Esophagus squamous epithelium (tissue), 5 donors: ENCODE results near the gene PACS2. TPM values are rescaled to one million over a fixed set of nuclear protein-coding genes. Genes with fewer than 3 reads are reported as not detected.

Experiments used
- DNase-seq: peaks from one replicate; lab custom pipeline; 2025; lab: John Stamatoyannopoulos, UW
- H3K27ac ChIP-seq, 4 donors: fragments of 200-600 bp; sonication (generic); one replicate each; pipeline ENCODE4 v1.5.1; 2016 to 2019; ENCODE audit warnings: mild to moderate bottlenecking in 1 of 4
- H3K27me3 ChIP-seq, 4 donors: fragments of 200-600 bp; sonication (generic); 1 replicate in 3 of 4; 2 replicates in 1 of 4; pipeline versions ENCODE4 v1.5.1 to v1.6.0; 2017 to 2021; ENCODE audit warnings: antibody characterized with exemption in 1 of 4
- H3K36me3 ChIP-seq, 3 donors: fragments of 200-600 bp; sonication (generic); one replicate each; pipeline ENCODE4 v1.5.1; 2016 to 2019
- H3K4me1 ChIP-seq, 3 donors: fragments of 200-600 bp; sonication (generic); one replicate each; pipeline ENCODE4 v1.5.1; 2017 to 2019
- H3K4me3 ChIP-seq, 4 donors: fragments of 200-600 bp; sonication (generic); 1 replicate in 3 of 4; 2 replicates in 1 of 4; pipeline ENCODE4 v1.5.1; 2016 to 2019; ENCODE audit warnings: mild to moderate bottlenecking in 2 of 4, moderate library complexity in 1 of 4
- H3K9me3 ChIP-seq, 3 donors: fragments of 200-600 bp; sonication (generic); one replicate each; pipeline ENCODE4 v1.5.1; 2016 to 2019
- CTCF ChIP-seq, 6 experiments: fragments of 450-650 bp in 4 of 6; fragments of 200-600 bp in 2 of 6; sonication (generic) in 2 of 6; IDR thresholded peaks; one replicate each; pipeline ENCODE4 v1.5.1; 2016 to 2019; ENCODE audit warnings: antibody characterized with exemption in 6 of 6, mild to moderate bottlenecking in 4 of 6, moderate library complexity in 4 of 6
- POLR2A ChIP-seq, 4 donors: fragments of 450-650 bp; IDR thresholded peaks; one replicate each; pipeline ENCODE4 v1.6.1; 2017; ENCODE audit warnings: antibody characterized with exemption in 4 of 4, mild to moderate bottlenecking in 4 of 4, moderate library complexity in 3 of 4
- WGBS, 2 donors: methylation state at CpG; one replicate each; pipeline ENCODE4 v1.1.5; 2018; 5-methylcytosine and 5-hydroxymethylcytosine counted together
- intact Hi-C: fragments of 100-400 bp; cut with DNase I; formaldehyde crosslinking; loops from one replicate; pipeline ENCODE4 v1.15.0; 2022
- total RNA-seq, 4 donors: library from RNA; depleted of rRNA; stranded (reverse); fragments of >200 nt; gene quantifications; one replicate each; pipeline ENCODE4 v1.1.0, GENCODE V29; 2016
- donor health status: DM: yes; HTN: yes; CAD: no.

The PACS2 gene
- total RNA-seq, 4 donors from 2014 or later = 20.2 to 42.3 (median 30.9) TPM

- WGBS, 2 donors = 90 to 92% methylated on average over 4 to 11 of the region's 33 CpGs
- no peak for DNase-seq
- H3K4me1 ChIP-seq = peaks cover 8 to 67% (median 15%) of the 10 kb centered on the region in 3 donors
- no peak for TF ChIP-seq POLR2A (IDR thresholded peaks at IDR 0.05)
- TF ChIP-seq CTCF (IDR thresholded peaks at IDR 0.05) = no peak
- no peak overlapping the region for H3K4me3 ChIP-seq
- no peaks in the 10 kb centered on the region for H3K27me3 ChIP-seq
- H3K36me3 ChIP-seq = no peaks in the 10 kb centered on the region
- intact Hi-C loops = loop anchor here (5.0 kb wide), 1 partner anchor 54 kb away; no protein-coding TSS in a partner anchor
- H3K27ac ChIP-seq = no peak overlapping the region
- H3K9me3 ChIP-seq = no peaks in the 10 kb centered on the region
Observed at GRCh38 chr14:105335735-105336476, 21.4 kb downstream of the PACS2 start.

GRCh38 chr14:105336477-105337287, 22.1 kb downstream of the PACS2 start:
- no peak for TF ChIP-seq CTCF (IDR thresholded peaks at IDR 0.05)
- TF ChIP-seq POLR2A (IDR thresholded peaks at IDR 0.05) = no peak
- intact Hi-C loops = loop anchor here (5.0 kb wide), 1 partner anchor 54 kb away; no protein-coding TSS in a partner anchor
- no peak for DNase-seq
- no peak overlapping the region for H3K4me3 ChIP-seq
- H3K36me3 ChIP-seq = no peaks in the 10 kb centered on the region
- H3K4me1 ChIP-seq = peaks cover 8 to 69% (median 18%) of the 10 kb centered on the region in 3 donors
- no peaks in the 10 kb centered on the region for H3K27me3 ChIP-seq
- no peaks in the 10 kb centered on the region for H3K9me3 ChIP-seq
- H3K27ac ChIP-seq = no peak overlapping the region
- WGBS, 2 donors = 91 to 100% methylated on average over 8 to 18 of the region's 26 CpGs

- 82 to 87% methylated on average over 4 to 6 of the region's 6 CpGs for WGBS, 2 donors
- TF ChIP-seq CTCF (IDR thresholded peaks at IDR 0.05) (no peak), POLR2A (IDR thresholded peaks at IDR 0.05) (no peak)
- intact Hi-C loops = loop anchor here (5.0 kb wide), 1 partner anchor 55 kb away; no protein-coding TSS in a partner anchor
Observed at GRCh38 chr14:105337433-105337832, 22.9 kb downstream of the PACS2 start.

GRCh38 chr14:105337966-105338741, 23.6 kb downstream of the PACS2 start:
- Histone ChIP-seq H3K27ac (peak overlapping the region in 1 of 4 donors; percentile 17), H3K36me3 (no peaks in the 10 kb centered on the region), H3K9me3 (no peaks in the 10 kb centered on the region), H3K27me3 (no peaks in the 10 kb centered on the region), H3K4me3 (no peak overlapping the region), H3K4me1 (peaks cover 8 to 61% (median 18%) of the 10 kb centered on the region in 3 donors)
- DNase-seq = no peak
- intact Hi-C loops = loop anchor here (5.0 kb wide), 1 partner anchor 56 kb away; no protein-coding TSS in a partner anchor
- TF ChIP-seq CTCF (IDR thresholded peaks at IDR 0.05) = no peak
- WGBS, 2 donors = 78 to 83% methylated on average over 4 to 12 of the region's 18 CpGs

More at GRCh38 chr14:105337433-105337832, 22.9 kb downstream of the PACS2 start:
- Histone ChIP-seq H3K9me3 (no peaks in the 10 kb centered on the region), H3K4me1 (peaks cover 8 to 68% (median 18%) of the 10 kb centered on the region in 3 donors), H3K4me3 (no peak overlapping the region), H3K27ac (no peak overlapping the region), H3K36me3 (no peaks in the 10 kb centered on the region), H3K27me3 (no peaks in the 10 kb centered on the region)
- no peak for DNase-seq
